Stimulated activated naive CD8-positive, alpha-beta T cell treated with anti-CD3 and anti-CD28 coated beads, Interleukin-15, amount 100 ng/mL, for 72 hours (primary cell): ENCODE data around the gene HOOK2.

Experiments used
- ATAC-seq: fragments of 150-1000 bp; cut with Tn5 transposase; 2 replicates; pipeline ENCODE4 v1.10.0; 2021; ENCODE audit warnings: mild to moderate bottlenecking, moderate library complexity
- DNase-seq, 2 donors: peaks; one replicate each; pipeline ENCODE4 v3.0.0; 2021 to 2022
- H3K27ac Mint-ChIP-seq, 2 donors: one replicate each; pipeline ENCODE4 v1.8.0; 2022; ENCODE audit warnings: mild to moderate bottlenecking in 2 of 2, mixed read lengths in 2 of 2, moderate library complexity in 2 of 2
- H3K27me3 Mint-ChIP-seq: one replicate; pipeline ENCODE4 v1.8.0; 2022; ENCODE audit warnings: mixed read lengths
- H3K4me1 Mint-ChIP-seq: one replicate; pipeline ENCODE4 v1.8.0; 2022; ENCODE audit warnings: mild to moderate bottlenecking, mixed read lengths
- H3K4me3 Mint-ChIP-seq, 2 donors: one replicate each; pipeline ENCODE4 v1.8.0; 2022; ENCODE audit warnings: mild to moderate bottlenecking in 2 of 2, mixed read lengths in 2 of 2, moderate library complexity in 1 of 2
- H3K9me3 Mint-ChIP-seq, 2 donors: one replicate each; pipeline ENCODE4 v1.8.0; 2022; ENCODE audit warnings: mixed read lengths in 2 of 2

Gene HOOK2

GRCh38 chr19:12754465-12755196 lies 20.7 kb downstream of the HOOK2 start:
- H3K27me3 Mint-ChIP-seq: peaks cover 78% of the 10 kb centered on the region

GRCh38 chr19:12752056-12752781 lies 23.1 kb downstream of the HOOK2 start:
- DNase-seq (no peak), ATAC-seq (no peak)
- peaks cover 5 to 12% of the 10 kb centered on the region in 2 donors for H3K9me3 Mint-ChIP-seq
- no peak overlapping the region for H3K4me3 Mint-ChIP-seq
- H3K27ac Mint-ChIP-seq: no peak overlapping the region
- H3K27me3 Mint-ChIP-seq: peaks cover 71% of the 10 kb centered on the region
- peaks cover under 1% of the 10 kb centered on the region for H3K4me1 Mint-ChIP-seq

More at GRCh38 chr19:12754465-12755196, 20.7 kb downstream of the HOOK2 start:
- DNase-seq (no peak), ATAC-seq (no peak)
- Mint-ChIP-seq H3K9me3 (no peaks in the 10 kb centered on the region), H3K4me1 (peaks cover 5% of the 10 kb centered on the region), H3K27ac (no peak overlapping the region), H3K4me3 (no peak overlapping the region)

GRCh38 chr19:12751635-12752034 lies 23.7 kb downstream of the HOOK2 start, which contains the start of gene BEST2:
TSS of gene BEST2 (plus strand) at chr19:12751791. CDS start at chr19:12752593, 802 bp downstream.
- Mint-ChIP-seq H3K27ac (no peak within 1 kb of the TSS), H3K4me1 (no peaks in the 10 kb centered on the region), H3K4me3 (no peak within 1 kb of the TSS), H3K27me3 (peaks cover 70% of the 10 kb centered on the region), H3K9me3 (peaks cover 5 to 12% of the 10 kb centered on the region in 2 donors)
- DNase-seq (no peak), ATAC-seq (no peak)

DNA sequence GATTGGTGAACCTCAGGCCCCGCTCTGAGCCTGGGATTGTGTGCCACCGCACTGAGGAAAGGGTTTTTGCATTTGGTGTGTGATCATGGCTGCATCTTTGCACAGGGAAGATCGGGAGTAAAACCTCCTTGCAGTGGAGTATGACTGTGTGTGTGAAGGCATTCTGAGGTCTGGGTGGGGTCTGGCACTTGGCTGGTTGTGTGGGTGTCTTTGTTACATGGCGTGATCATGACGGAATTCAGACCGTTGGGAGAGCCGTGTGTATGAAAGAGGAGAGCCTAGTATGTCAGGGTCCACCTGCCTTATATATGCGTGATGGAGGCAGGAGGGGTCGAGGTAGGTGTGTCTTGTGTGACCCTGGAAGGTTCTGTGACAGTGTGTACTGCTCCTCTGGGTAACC lies 24.5 kb downstream of the HOOK2 start:
- Mint-ChIP-seq H3K4me1 (no peaks in the 10 kb centered on the region), H3K27ac (no peak overlapping the region), H3K4me3 (no peak overlapping the region), H3K27me3 (peaks cover 62% of the 10 kb centered on the region), H3K9me3 (peaks cover 5 to 12% of the 10 kb centered on the region in 2 donors)
- DNase-seq (no peak), ATAC-seq (no peak)

- Mint-ChIP-seq H3K4me3 (peak overlapping the region in 1 of 2 donors; percentile 45), H3K9me3 (peaks cover 5 to 12% of the 10 kb centered on the region in 2 donors), H3K4me1 (no peaks in the 10 kb centered on the region), H3K27ac (no peak overlapping the region), H3K27me3 (peaks cover 54% of the 10 kb centered on the region)
- DNase-seq (no peak), ATAC-seq (no peak)
Measured at GRCh38 chr19:12749938-12750521, 25.3 kb downstream of the HOOK2 start.

- no peak for DNase-seq
- no peak for ATAC-seq
- Mint-ChIP-seq H3K4me3 (no peak overlapping the region), H3K27ac (no peak overlapping the region), H3K9me3 (peaks cover 5 to 12% of the 10 kb centered on the region in 2 donors), H3K27me3 (peaks cover 40% of the 10 kb centered on the region), H3K4me1 (no peaks in the 10 kb centered on the region)
Measured at GRCh38 chr19:12748489-12748888, 26.9 kb downstream of the HOOK2 start.

DNA sequence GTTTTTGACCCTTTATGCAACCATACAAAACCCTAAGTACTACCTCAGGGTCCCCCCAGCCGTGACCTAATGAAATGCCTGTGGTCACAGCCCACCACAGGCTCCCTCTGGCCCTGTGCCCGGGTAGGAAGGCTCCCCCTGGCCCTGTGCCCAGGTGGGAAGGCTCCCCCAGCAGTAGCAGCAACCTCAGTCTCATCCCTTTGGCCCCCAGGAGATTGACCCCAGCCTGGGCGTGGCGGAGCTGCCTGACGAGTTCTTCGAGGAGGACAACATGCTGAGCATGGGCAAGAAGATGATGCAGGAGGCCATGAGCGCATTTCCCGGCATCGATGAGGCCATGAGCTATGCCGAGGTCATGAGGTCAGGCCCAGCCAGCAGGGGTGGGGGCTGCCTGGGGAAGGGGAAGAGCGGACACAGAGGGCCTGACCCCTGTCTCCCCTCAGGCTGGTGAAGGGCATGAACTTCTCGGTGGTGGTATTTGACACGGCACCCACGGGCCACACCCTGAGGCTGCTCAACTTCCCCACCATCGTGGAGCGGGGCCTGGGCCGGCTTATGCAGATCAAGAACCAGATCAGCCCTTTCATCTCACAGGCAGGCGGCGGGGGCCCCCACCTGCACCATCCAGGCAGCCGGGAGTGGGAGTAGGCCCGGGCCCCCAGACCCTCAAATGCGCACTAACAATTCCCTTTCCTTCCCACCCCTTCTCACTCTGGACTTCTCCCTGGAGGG lies 30.0 kb downstream of the HOOK2 start:
- no peak for DNase-seq
- peaks cover 5 to 12% of the 10 kb centered on the region in 2 donors for H3K9me3 Mint-ChIP-seq
- no peaks in the 10 kb centered on the region for H3K4me1 Mint-ChIP-seq
- no peak overlapping the region for H3K4me3 Mint-ChIP-seq
- no peak overlapping the region for H3K27ac Mint-ChIP-seq
- no peak for ATAC-seq
- peaks cover 13% of the 10 kb centered on the region for H3K27me3 Mint-ChIP-seq

GRCh38 chr19:12737835-12738351 lies 37.5 kb downstream of the HOOK2 start:
- H3K27ac Mint-ChIP-seq: peak overlapping the region; percentile 99 to 100
- H3K4me1 Mint-ChIP-seq: peaks cover 43% of the 10 kb centered on the region
- H3K9me3 Mint-ChIP-seq: no peaks in the 10 kb centered on the region
- H3K27me3 Mint-ChIP-seq: no peaks in the 10 kb centered on the region
- peak overlapping the region; percentile 99 to 100 for H3K4me3 Mint-ChIP-seq
- no peak for ATAC-seq
- no peak for DNase-seq

DNA sequence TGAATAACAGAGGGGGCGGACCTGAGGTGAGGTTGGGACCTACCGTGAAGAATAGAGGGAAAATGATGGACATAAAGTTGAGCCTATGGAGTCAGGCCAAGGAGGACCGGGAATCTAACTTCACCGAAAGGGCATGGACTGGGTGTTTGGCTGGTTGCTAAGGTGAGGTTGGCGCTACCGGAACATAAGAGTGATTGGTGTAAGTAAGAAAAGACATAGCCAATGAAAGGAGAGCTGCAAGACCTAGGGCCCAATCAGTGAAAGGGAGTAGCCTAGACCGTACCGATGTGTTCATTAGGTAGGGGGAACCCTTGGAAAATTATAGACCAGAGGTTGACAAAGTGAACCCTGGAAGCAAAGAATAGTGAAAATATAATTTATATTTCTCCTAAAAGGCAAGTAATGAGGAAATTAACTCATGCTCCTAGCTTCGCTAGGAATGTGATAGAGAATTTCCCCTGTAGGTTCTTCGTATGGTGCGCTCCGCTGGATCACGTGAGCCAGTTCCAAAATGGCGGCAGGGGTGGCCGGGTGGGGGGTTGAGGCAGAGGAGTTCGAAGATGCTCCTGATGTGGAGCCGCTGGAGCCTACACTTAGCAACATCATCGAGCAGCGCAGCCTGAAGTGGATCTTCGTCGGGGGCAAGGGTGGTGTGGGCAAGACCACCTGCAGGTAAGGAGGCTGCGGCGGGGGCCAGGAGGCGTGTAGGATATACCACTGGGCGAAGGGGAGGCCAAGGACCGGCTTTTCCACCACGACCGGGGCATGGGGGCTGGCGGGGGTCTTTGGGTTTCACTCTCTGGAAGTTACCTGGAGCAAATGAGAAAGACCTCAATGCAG lies 38.1 kb downstream of the HOOK2 start, which contains the start of gene GET3:
TSS of gene GET3 (plus strand) at position 503 of the 840 bp plus-strand sequence. CDS start at position 512, 9 bp downstream.
- peak within 1 kb of the TSS; percentile 99 to 100 for H3K4me3 Mint-ChIP-seq
- H3K27me3 Mint-ChIP-seq: no peaks in the 10 kb centered on the region
- peak; percentile 93 for ATAC-seq

GRCh38 chr19:12733369-12734214 lies 41.8 kb downstream of the HOOK2 start:
- H3K27ac Mint-ChIP-seq: peak overlapping the region; percentile 100
- peak; percentile 50 to 69 for DNase-seq
- H3K27me3 Mint-ChIP-seq: no peaks in the 10 kb centered on the region
- H3K9me3 Mint-ChIP-seq: no peaks in the 10 kb centered on the region
- H3K4me1 Mint-ChIP-seq: peaks cover 77% of the 10 kb centered on the region
- peak; percentile 39 for ATAC-seq
- H3K4me3 Mint-ChIP-seq: peak overlapping the region; percentile 94 to 95

More for the DNA sequence above, 38.1 kb downstream of the HOOK2 start, which contains the start of gene GET3:
- peak; percentile 81 to 85 for DNase-seq
- no peaks in the 10 kb centered on the region for H3K9me3 Mint-ChIP-seq
- peak within 1 kb of the TSS; percentile 99 to 100 for H3K27ac Mint-ChIP-seq
- peaks cover 49% of the 10 kb centered on the region for H3K4me1 Mint-ChIP-seq

- no peak for ATAC-seq
- Mint-ChIP-seq H3K9me3 (no peaks in the 10 kb centered on the region), H3K27ac (no peak overlapping the region), H3K4me1 (peaks cover 66% of the 10 kb centered on the region), H3K4me3 (no peak overlapping the region), H3K27me3 (no peaks in the 10 kb centered on the region)
- no peak for DNase-seq
Measured at GRCh38 chr19:12731337-12731736, 44.0 kb downstream of the HOOK2 start.

GRCh38 chr19:12730064-12730463 lies 45.3 kb downstream of the HOOK2 start:
- H3K9me3 Mint-ChIP-seq: no peaks in the 10 kb centered on the region
- ATAC-seq: no peak
- DNase-seq: no peak
- no peaks in the 10 kb centered on the region for H3K27me3 Mint-ChIP-seq
- H3K4me1 Mint-ChIP-seq: peaks cover 58% of the 10 kb centered on the region
- H3K27ac Mint-ChIP-seq: peak overlapping the region in 1 of 2 donors; percentile 30
- H3K4me3 Mint-ChIP-seq: no peak overlapping the region

DNA sequence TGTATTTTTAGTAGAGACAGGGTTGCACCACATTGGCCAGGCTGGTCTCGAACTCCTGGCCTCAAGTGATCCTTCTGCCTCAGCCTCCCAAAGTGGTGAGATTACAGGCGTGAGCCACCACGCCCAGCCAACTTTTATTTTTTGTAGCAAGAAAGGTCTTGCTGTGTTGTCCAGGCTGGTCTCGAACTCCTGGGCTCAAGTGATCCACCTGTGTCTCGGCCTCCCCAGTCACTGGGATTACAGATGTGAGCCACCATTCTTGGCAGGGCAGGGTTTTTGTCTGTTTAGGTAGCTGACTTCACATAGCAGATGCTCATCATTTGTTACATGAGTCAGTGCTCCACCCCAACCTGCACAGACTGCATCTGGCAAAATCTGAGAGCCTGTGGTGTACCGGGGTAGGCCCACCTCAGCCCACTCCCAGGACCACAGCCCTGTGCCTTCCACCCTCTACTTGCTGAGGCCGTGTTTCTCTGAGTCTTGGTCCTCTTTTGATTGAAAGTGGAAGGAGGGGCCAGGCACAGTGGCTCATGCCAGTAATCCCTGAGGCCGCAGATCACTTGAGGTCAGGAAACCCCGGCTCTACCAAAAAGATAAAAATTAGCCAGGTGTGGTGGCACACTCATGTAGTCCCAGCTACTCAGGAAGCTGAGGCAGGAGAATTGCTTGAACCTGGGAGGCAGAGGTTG lies 47.5 kb downstream of the HOOK2 start:
- H3K27me3 Mint-ChIP-seq: no peaks in the 10 kb centered on the region
- no peak overlapping the region for H3K4me3 Mint-ChIP-seq
- no peak overlapping the region for H3K27ac Mint-ChIP-seq
- ATAC-seq (no peak), DNase-seq (no peak)
- peaks cover 58% of the 10 kb centered on the region for H3K4me1 Mint-ChIP-seq
- no peaks in the 10 kb centered on the region for H3K9me3 Mint-ChIP-seq
